Prostate gland (tissue), 2 donors: ENCODE data around the gene TSPAN15.

ENCODE experiments used
- CTCF ChIP-seq, 4 experiments: fragments of 200-600 bp in 2 of 4; fragments of 450-650 bp in 2 of 4; sonication (generic) in 2 of 4; IDR thresholded peaks; 1 replicate in 3 of 4; 2 replicates in 1 of 4; pipeline ENCODE4 v1.5.1; 2016 to 2019; ENCODE audit warnings: antibody characterized with exemption in 4 of 4, mild to moderate bottlenecking in 2 of 4, moderate library complexity in 2 of 4
- POLR2A ChIP-seq: fragments of 450-650 bp; IDR thresholded peaks from one replicate; pipeline ENCODE4 v1.6.1; 2016; ENCODE audit warnings: antibody characterized with exemption, mild to moderate bottlenecking
- POLR2AphosphoS5 ChIP-seq: sonication (generic); formaldehyde crosslinking; IDR thresholded peaks from one replicate; pipeline ENCODE4 v1.6.1; 2017; ENCODE audit warnings: antibody characterized with exemption

GRCh38 chr10:69464401-69464800 is 13.1 kb downstream of the TSPAN15 start:
- TF ChIP-seq POLR2AphosphoS5 (no peak), CTCF (IDR thresholded peaks at IDR 0.05) (no peak), POLR2A (no peak)
